H9 (cell line): ENCODE measurements around the gene SLC17A9. TPM values are rescaled to one million over a fixed set of nuclear protein-coding genes. Genes with fewer than 3 reads are reported as not detected.

Experiments used
- DNase-seq: peaks from one replicate; pipeline ENCODE4 v3.0.0-alpha.2; 2017
- H2AFZ ChIP-seq: one replicate; pipeline ENCODE4 v1.6.1; 2013; ENCODE audit warnings: mild to moderate bottlenecking, low read length, control low read depth, moderate library complexity
- H2AK5ac ChIP-seq: 2 replicates; pipeline ENCODE4 v1.6.1; 2013; ENCODE audit warnings: low read length, control low read depth, mixed read lengths; ENCODE audit not compliant: insufficient read length
- H2BK120ac ChIP-seq: one replicate; pipeline ENCODE4 v1.6.1; 2013; ENCODE audit warnings: low read depth, mild to moderate bottlenecking, low read length, control low read depth, inconsistent platforms; ENCODE audit not compliant: poor library complexity, severe bottlenecking
- H2BK12ac ChIP-seq: 2 replicates; pipeline ENCODE4 v1.6.1; 2013; ENCODE audit warnings: low read length, control low read depth, mixed read lengths, low read depth; ENCODE audit not compliant: insufficient read length
- H2BK15ac ChIP-seq: 2 replicates; pipeline ENCODE4 v1.6.1; 2013; ENCODE audit warnings: low read depth, low read length, control low read depth
- H2BK20ac ChIP-seq: one replicate; pipeline ENCODE4 v1.6.1; 2013; ENCODE audit warnings: low read depth, mild to moderate bottlenecking, low read length, control low read depth, inconsistent platforms; ENCODE audit not compliant: poor library complexity, severe bottlenecking
- H2BK5ac ChIP-seq: 2 replicates; pipeline ENCODE4 v1.6.1; 2013; ENCODE audit warnings: low read length, control low read depth, mixed read lengths; ENCODE audit not compliant: insufficient read length
- H3K14ac ChIP-seq: 2 replicates; pipeline ENCODE4 v1.6.1; 2013; ENCODE audit warnings: low read length, control low read depth; ENCODE audit not compliant: insufficient read depth
- H3K18ac ChIP-seq: 2 replicates; pipeline ENCODE4 v1.6.1; 2013; ENCODE audit warnings: low read depth, mild to moderate bottlenecking, mixed read lengths, low read length, control low read depth; ENCODE audit not compliant: insufficient read length
- H3K23ac ChIP-seq: 2 replicates; pipeline ENCODE4 v1.6.1; 2013; ENCODE audit warnings: low read length, control low read depth, mixed read lengths, low read depth; ENCODE audit not compliant: insufficient read length
- H3K23me2 ChIP-seq: 2 replicates; pipeline ENCODE4 v1.6.1; 2013; ENCODE audit warnings: low read depth, mild to moderate bottlenecking, mixed read lengths, low read length, control low read depth; ENCODE audit not compliant: insufficient read length, poor library complexity, severe bottlenecking
- H3K27ac ChIP-seq: 2 replicates; pipeline ENCODE4 v1.5.1; 2013; ENCODE audit warnings: low read length, control low read depth, mixed read lengths, low read depth; ENCODE audit not compliant: insufficient read length
- H3K27me3 ChIP-seq: 2 replicates; pipeline ENCODE4 v1.6.1; 2013; ENCODE audit warnings: low read length, control low read depth, inconsistent platforms; ENCODE audit not compliant: insufficient read depth
- H3K4ac ChIP-seq: 2 replicates; pipeline ENCODE4 v1.6.1; 2013; ENCODE audit warnings: low read depth, mild to moderate bottlenecking, control low read depth, inconsistent platforms, low read length, moderate library complexity
- H3K4me1 ChIP-seq: 2 replicates; pipeline ENCODE4 v1.6.1; 2013; ENCODE audit warnings: low read length, control low read depth, inconsistent platforms; ENCODE audit not compliant: insufficient read depth
- H3K4me2 ChIP-seq: 2 replicates; pipeline ENCODE4 v1.6.1; 2013; ENCODE audit warnings: low read length, control low read depth, mixed read lengths; ENCODE audit not compliant: insufficient read length, insufficient read depth
- H3K56ac ChIP-seq: 2 replicates; pipeline ENCODE4 v1.6.1; 2013; ENCODE audit warnings: low read depth, mild to moderate bottlenecking, mixed read lengths, low read length, control low read depth; ENCODE audit not compliant: insufficient read length
- H3K79me1 ChIP-seq: 2 replicates; pipeline ENCODE4 v1.6.1; 2013; ENCODE audit warnings: low read depth, mild to moderate bottlenecking, moderate library complexity, low read length, control low read depth, inconsistent platforms; ENCODE audit not compliant: insufficient read depth, poor library complexity, severe bottlenecking
- H3K79me2 ChIP-seq: 2 replicates; pipeline ENCODE4 v1.6.1; 2013; ENCODE audit warnings: low read length, control low read depth, inconsistent platforms; ENCODE audit not compliant: insufficient read depth
- H3K9ac ChIP-seq: 2 replicates; pipeline ENCODE4 v1.6.1; 2013; ENCODE audit warnings: low read length, control low read depth, mixed read lengths; ENCODE audit not compliant: insufficient read length; ENCODE audit errors: extremely low read depth
- H3K9me3 ChIP-seq: one replicate; pipeline ENCODE4 v1.6.1; 2013; ENCODE audit warnings: low read depth, low read length, inconsistent platforms; ENCODE audit not compliant: control insufficient read depth
- H3T11ph ChIP-seq: one replicate; pipeline ENCODE4 v1.6.1; 2013; ENCODE audit warnings: mild to moderate bottlenecking, low read length, control low read depth, inconsistent platforms
- H4K20me1 ChIP-seq: one replicate; pipeline ENCODE4 v1.6.1; 2013; ENCODE audit not compliant: control insufficient read depth, insufficient read length, insufficient read depth
- H4K5ac ChIP-seq: 2 replicates; pipeline ENCODE4 v1.6.1; 2013; ENCODE audit warnings: low read depth, mild to moderate bottlenecking, mixed read lengths, low read length, control low read depth; ENCODE audit not compliant: insufficient read length
- H4K8ac ChIP-seq: replicated peaks from 2 replicates; pipeline ENCODE4 v1.6.1; 2013; ENCODE audit warnings: low read length, control low read depth, mixed read lengths, low read depth; ENCODE audit not compliant: insufficient read length
- H4K91ac ChIP-seq: 2 replicates; pipeline ENCODE4 v1.6.1; 2013; ENCODE audit warnings: low read depth, mild to moderate bottlenecking, moderate library complexity, mixed read lengths, low read length, control low read depth; ENCODE audit not compliant: insufficient read length
- H3K27ac Mint-ChIP-seq, 3 experiments: 2 replicates in 2 of 3; 3 replicates in 1 of 3; pipeline ENCODE4 v1.8.0; 2020 to 2021; ENCODE audit warnings: mixed read lengths in 3 of 3, mild to moderate bottlenecking in 1 of 3, moderate library complexity in 1 of 3
- H3K27me3 Mint-ChIP-seq: 2 replicates; pipeline ENCODE4 v1.8.0; 2021; ENCODE audit warnings: low read depth, mild to moderate bottlenecking, moderate library complexity, mixed read lengths
- H3K36me3 Mint-ChIP-seq, 3 experiments: 2 replicates in 2 of 3; 3 replicates in 1 of 3; pipeline ENCODE4 v1.8.0; 2020 to 2021; ENCODE audit warnings: low read depth in 3 of 3, mixed read lengths in 3 of 3; ENCODE audit not compliant: insufficient read depth in 1 of 3
- H3K4me1 Mint-ChIP-seq, 2 experiments: 2 replicates each; pipeline ENCODE4 v1.8.0; 2020; ENCODE audit warnings: mixed read lengths in 2 of 2
- H3K4me3 Mint-ChIP-seq, 2 experiments: 2 replicates in 1 of 2; 3 replicates in 1 of 2; pipeline ENCODE4 v1.8.0; 2020 to 2021; ENCODE audit warnings: mild to moderate bottlenecking in 2 of 2, mixed read lengths in 2 of 2, moderate library complexity in 1 of 2
- H3K9me3 Mint-ChIP-seq, 2 experiments: 2 replicates in 1 of 2; 3 replicates in 1 of 2; pipeline ENCODE4 v1.8.0; 2020; ENCODE audit warnings: mild to moderate bottlenecking in 2 of 2, mixed read lengths in 2 of 2, moderate library complexity in 1 of 2
- CTCF ChIP-seq: fragments of 200-600 bp; sonication (generic); conservative IDR thresholded peaks from 3 replicates; pipeline ENCODE4 v1.8.0; 2021; ENCODE audit warnings: antibody characterized with exemption, mild to moderate bottlenecking
- WGBS: extraction: QIAGEN DNeasy Blood & Tissue Kit; methylation state at CpG from one replicate; pipeline ENCODE4 v1.1.7; 2013; ENCODE audit warnings: missing lambda C conversion rate, low lambda C conversion rate, mixed read lengths; ENCODE audit not compliant: insufficient read length; ENCODE audit errors: extremely low coverage; 5-methylcytosine and 5-hydroxymethylcytosine counted together
- total RNA-seq: library from RNA; stranded (reverse); gene quantifications from 2 replicates; pipeline ENCODE4 v1.2.1, GENCODE V29; 2021

The SLC17A9 gene
- total RNA-seq, 1 experiment from 2014 or later: 20.9 TPM

- Histone ChIP-seq H2BK120ac (no peak overlapping the region), H2BK15ac (no peak overlapping the region), H3T11ph (no peak overlapping the region), H2AFZ (no peak overlapping the region), H3K27me3 (peaks cover 3% of the 10 kb centered on the region; the same call in 1 of the 2 replicates), H3K79me2 (no peaks in the 10 kb centered on the region), H3K4me2 (no peak overlapping the region), H3K9me3 (no peaks in the 10 kb centered on the region), H3K4me1 (no peaks in the 10 kb centered on the region; the same call in 1 of the 2 replicates), H4K91ac (no peak overlapping the region), H4K5ac (no peak overlapping the region), H3K4ac (no peak overlapping the region), H3K23me2 (no peaks in the 10 kb centered on the region), H3K9ac (no peak overlapping the region), H2AK5ac (no peak overlapping the region), H3K27ac (no peak overlapping the region), H2BK12ac (no peak overlapping the region), H3K18ac (no peak overlapping the region), H3K23ac (no peak overlapping the region), H3K56ac (no peak overlapping the region), H4K8ac (no peak overlapping the region), H4K20me1 (peaks cover 2% of the 10 kb centered on the region), H3K79me1 (no peaks in the 10 kb centered on the region), H2BK5ac (no peak overlapping the region), H3K14ac (peak overlapping the region; percentile 22; the same call in 1 of the 2 replicates), H2BK20ac (no peak overlapping the region)
- Mint-ChIP-seq H3K4me3 (no peak overlapping the region; a peak in 1 of 5 replicates), H3K27me3 (peaks cover 51% of the 10 kb centered on the region), H3K9me3 (peaks cover 0 to 3% of the 10 kb centered on the region in 2 experiments; a peak in 2 of 5 replicates), H3K4me1 (peaks cover 12 to 42% of the 10 kb centered on the region in 2 experiments; a peak in 3 of 4 replicates), H3K27ac (no peak overlapping the region), H3K36me3 (no peaks in the 10 kb centered on the region)
- TF ChIP-seq CTCF: no peak
- DNase-seq: no peak
- no CpG with 5 or more reads among the region's 19 CpGs for WGBS
Measured at GRCh38 chr20:62994869-62995281, 42.4 kb downstream of the SLC17A9 start.
